Cardiac fibroblast (primary cell): ENCODE results near the gene PKIB.

ENCODE experiments used
- DNase-seq, 2 donors: peaks; one replicate each; pipeline versions ENCODE4 v3.0.0 to v3.0.0-alpha.2; 2010; ENCODE audit warnings: low read depth in 2 of 2
- H3K4me3 ChIP-seq, 2 donors: replicated peaks in 1 of 2; 1 replicate in 1 of 2; 2 replicates in 1 of 2; pipeline ENCODE4 v1.5.1; 2011; ENCODE audit warnings: low read depth in 2 of 2, low read length in 2 of 2, mild to moderate bottlenecking in 2 of 2, moderate library complexity in 1 of 2
- CTCF ChIP-seq: IDR thresholded peaks from one replicate; pipeline ENCODE4 v1.5.1; 2011; ENCODE audit warnings: low read depth, mild to moderate bottlenecking, low read length, inconsistent platforms

The PKIB gene

GRCh38 chr6:122710908-122711635 is 100.9 kb downstream of the PKIB start:
- DNase-seq = no peak
- TF ChIP-seq CTCF = no peak
- no peak overlapping the region for H3K4me3 ChIP-seq

GRCh38 chr6:122712093-122712447 is 101.9 kb downstream of the PKIB start:
- no peak for DNase-seq
- H3K4me3 ChIP-seq = no peak overlapping the region
- no peak for TF ChIP-seq CTCF

GRCh38 chr6:122712448-122713137 is 102.4 kb downstream of the PKIB start:
- no peak for TF ChIP-seq CTCF
- peak in 1 of 2 donors; percentile 68 for DNase-seq
- H3K4me3 ChIP-seq = no peak overlapping the region

GRCh38 chr6:122713138-122713537 is 102.9 kb downstream of the PKIB start:
- DNase-seq = no peak
- H3K4me3 ChIP-seq = no peak overlapping the region
- TF ChIP-seq CTCF = no peak

GRCh38 chr6:122714059-122714458 is 103.9 kb downstream of the PKIB start:
- TF ChIP-seq CTCF = no peak
- no peak for DNase-seq

GRCh38 chr6:122715725-122716124 is 105.5 kb downstream of the PKIB start:
- DNase-seq = peak in 1 of 2 donors; percentile 68
- no peak for TF ChIP-seq CTCF
- H3K4me3 ChIP-seq = no peak overlapping the region

More at GRCh38 chr6:122714059-122714458, 103.9 kb downstream of the PKIB start:
- H3K4me3 ChIP-seq = no peak overlapping the region
